SK-N-MC (cell line): ENCODE measurements around the gene CLN5.
"Not testable (repeated sequence)": the region's sequence is repeated elsewhere in the genome, so short reads cannot be mapped to it uniquely, and the experiment has no call there.

Experiments used
- DNase-seq: peaks from one replicate; pipeline ENCODE4 v3.0.0-alpha.2; 2011; ENCODE audit warnings: low read depth, low spot score
- H3K27ac ChIP-seq: fragments of 200-600 bp; sonication (generic); 2 replicates; pipeline ENCODE4 v1.5.1; 2016; ENCODE audit warnings: mixed run types
- H3K36me3 ChIP-seq: fragments of 200-600 bp; sonication (generic); 2 replicates; pipeline ENCODE4 v1.6.1; 2017; ENCODE audit warnings: antibody characterized with exemption, low read length, mixed read lengths; ENCODE audit not compliant: insufficient read depth
- H3K4me3 ChIP-seq: fragments of 200-600 bp; sonication (generic); 2 replicates; pipeline ENCODE4 v1.5.1; 2016
- H3K9ac ChIP-seq: fragments of 200-600 bp; sonication (generic); 2 replicates; pipeline ENCODE4 v1.8.0; 2017; ENCODE audit warnings: mixed run types, mixed read lengths; ENCODE audit not compliant: insufficient read length
- H3K9me3 ChIP-seq: fragments of 200-600 bp; sonication (generic); 2 replicates; pipeline ENCODE4 v1.6.1; 2017; ENCODE audit warnings: low read depth, mild to moderate bottlenecking, antibody characterized with exemption, low read length, moderate library complexity, mixed read lengths
- EZH2 ChIP-seq: fragments of 200-600 bp; sonication (generic); IDR thresholded peaks from one replicate; pipeline ENCODE4 v1.6.1; 2017; ENCODE audit warnings: antibody characterized with exemption
- FOXP2 ChIP-seq: optimal IDR thresholded peaks from 2 replicates; pipeline ENCODE3; 2011; ENCODE audit warnings: mild to moderate bottlenecking, moderate library complexity; ENCODE audit not compliant: insufficient read depth; ENCODE audit errors: extremely low read length, control extremely low read depth
- POLR2AphosphoS5 ChIP-seq: IDR thresholded peaks from 2 replicates; pipeline ENCODE4 v1.6.1; 2012; ENCODE audit warnings: mild to moderate bottlenecking, low read depth, low read length, borderline replicate concordance

Gene CLN5

GRCh38 chr13:77002590-77003190, 10.8 kb downstream of the CLN5 start:
- no peak for DNase-seq
- Histone ChIP-seq H3K9me3 (no peaks in the 10 kb centered on the region), H3K4me3 (peak overlapping the region; percentile 75), H3K36me3 (peaks cover 54% of the 10 kb centered on the region), H3K27ac (peak overlapping the region; percentile 90; the same call in 1 of the 2 replicates), H3K9ac (no peak overlapping the region)
- TF ChIP-seq FOXP2, result no peak
- TF ChIP-seq EZH2, result no peak
- TF ChIP-seq POLR2AphosphoS5, result no peak

GRCh38 chr13:77008337-77008736, 16.5 kb downstream of the CLN5 start:
- H3K27ac ChIP-seq, H3K9me3 ChIP-seq, H3K9ac ChIP-seq, DNase-seq, H3K4me3 ChIP-seq: not testable (repeated sequence)
- peaks cover 74% of the 10 kb centered on the region for H3K36me3 ChIP-seq

- Histone ChIP-seq H3K27ac (no peak overlapping the region), H3K9me3 (no peaks in the 10 kb centered on the region), H3K36me3 (peaks cover 74% of the 10 kb centered on the region), H3K4me3 (no peak overlapping the region), H3K9ac (no peak overlapping the region)
- no peak for DNase-seq
- TF ChIP-seq FOXP2, result no peak
- no peak for TF ChIP-seq EZH2
- TF ChIP-seq POLR2AphosphoS5, result no peak
These were observed 17.1 kb downstream of the CLN5 start for GRCh38 chr13:77009011-77009410.

- H3K9ac ChIP-seq, H3K27ac ChIP-seq, H3K4me3 ChIP-seq, H3K9me3 ChIP-seq, DNase-seq: not testable (repeated sequence)
- H3K36me3 ChIP-seq, result peaks cover 81% of the 10 kb centered on the region
These were observed 17.8 kb downstream of the CLN5 start for GRCh38 chr13:77009719-77010118.

- no peak for DNase-seq
- H3K9ac ChIP-seq, result no peak overlapping the region
- H3K9me3 ChIP-seq, result no peaks in the 10 kb centered on the region
- H3K4me3 ChIP-seq, result no peak overlapping the region
- peaks cover 90% of the 10 kb centered on the region for H3K36me3 ChIP-seq
- TF ChIP-seq EZH2 (no peak), POLR2AphosphoS5 (no peak), FOXP2 (no peak)
- H3K27ac ChIP-seq, result no peak overlapping the region
These were observed 22.1 kb downstream of the CLN5 start for GRCh38 chr13:77013853-77014542.

- no peaks in the 10 kb centered on the region for H3K9me3 ChIP-seq
- H3K27ac ChIP-seq, result no peak overlapping the region
- no peak for DNase-seq
- no peak overlapping the region for H3K9ac ChIP-seq
- peaks cover 82% of the 10 kb centered on the region for H3K36me3 ChIP-seq
- H3K4me3 ChIP-seq, result no peak overlapping the region
- TF ChIP-seq EZH2 (no peak), POLR2AphosphoS5 (no peak), FOXP2 (no peak)
These were observed 23.2 kb downstream of the CLN5 start for GRCh38 chr13:77014906-77015685.

GRCh38 chr13:77016251-77016812, 24.5 kb downstream of the CLN5 start:
- DNase-seq, result no peak
- TF ChIP-seq POLR2AphosphoS5 (no peak), FOXP2 (no peak), EZH2 (no peak)
- H3K36me3 ChIP-seq, result peaks cover 75% of the 10 kb centered on the region

GRCh38 chr13:77016888-77017623, 25.2 kb downstream of the CLN5 start:
- no peaks in the 10 kb centered on the region for H3K9me3 ChIP-seq
- H3K4me3 ChIP-seq, result no peak overlapping the region
- H3K27ac ChIP-seq, result no peak overlapping the region
- no peak for TF ChIP-seq EZH2
- no peak for TF ChIP-seq POLR2AphosphoS5
- no peak for TF ChIP-seq FOXP2
- no peak for DNase-seq
- peaks cover 73% of the 10 kb centered on the region for H3K36me3 ChIP-seq
- no peak overlapping the region for H3K9ac ChIP-seq

More at GRCh38 chr13:77016251-77016812, 24.5 kb downstream of the CLN5 start:
- no peak overlapping the region for H3K9ac ChIP-seq
- H3K4me3 ChIP-seq, result no peak overlapping the region
- no peak overlapping the region for H3K27ac ChIP-seq
- H3K9me3 ChIP-seq, result no peaks in the 10 kb centered on the region
